Uterus (tissue), 4 donors: ENCODE data around the gene MYH10. TPM values are rescaled to one million over a fixed set of nuclear protein-coding genes. Genes with fewer than 3 reads are reported as not detected.

Experiments
- DNase-seq, 2 donors: peaks; one replicate each; pipeline ENCODE4 v3.0.0-alpha.2; 2019 to 2020
- H3K27ac ChIP-seq, 2 donors: fragments of 200-600 bp; sonication (generic); 1 replicate in 1 of 2; 2 replicates in 1 of 2; pipeline ENCODE4 v1.5.1; 2016 to 2018
- H3K27me3 ChIP-seq, 2 donors: fragments of 200-600 bp; sonication (generic); one replicate each; pipeline ENCODE4 v1.5.1; 2018 to 2019; ENCODE audit warnings: control low read depth in 1 of 2
- H3K36me3 ChIP-seq, 2 donors: fragments of 200-600 bp; sonication (generic); one replicate each; pipeline ENCODE4 v1.5.1; 2019; ENCODE audit warnings: control low read depth in 1 of 2
- H3K4me1 ChIP-seq, 2 donors: fragments of 200-600 bp; sonication (generic); one replicate each; pipeline ENCODE4 v1.5.1; 2018 to 2019; ENCODE audit warnings: control low read depth in 1 of 2
- H3K4me3 ChIP-seq, 2 donors: fragments of 200-600 bp; sonication (generic); 1 replicate in 1 of 2; 2 replicates in 1 of 2; pipeline ENCODE4 v1.5.1; 2018 to 2019; ENCODE audit warnings: mild to moderate bottlenecking in 1 of 2
- H3K9me3 ChIP-seq, 2 donors: fragments of 200-600 bp; sonication (generic); one replicate each; pipeline ENCODE4 v1.5.1; 2019; ENCODE audit warnings: control low read depth in 1 of 2
- CTCF ChIP-seq, 4 experiments: fragments of 200-600 bp in 2 of 4; fragments of 450-650 bp in 2 of 4; sonication (generic) in 2 of 4; IDR thresholded peaks; one replicate each; pipeline ENCODE4 v1.5.1; 2016 to 2019; ENCODE audit warnings: antibody characterized with exemption in 4 of 4, mild to moderate bottlenecking in 2 of 4, moderate library complexity in 1 of 4
- POLR2A ChIP-seq, 2 donors: fragments of 450-650 bp; IDR thresholded peaks; one replicate each; pipeline ENCODE4 v1.6.1; 2016; ENCODE audit warnings: antibody characterized with exemption in 2 of 2, mild to moderate bottlenecking in 1 of 2, moderate library complexity in 1 of 2
- intact Hi-C: fragments of 100-400 bp; cut with DNase I; formaldehyde crosslinking; loops from one replicate; pipeline ENCODE4 v1.15.1; 2023; ENCODE audit warnings: low total_unique reads
- total RNA-seq, 4 donors: library from RNA; depleted of rRNA in 3 of 4; stranded (reverse); fragments of >200 nt in 3 of 4; gene quantifications; one replicate each; pipeline versions ENCODE4 v1.1.0 to v1.2.4, GENCODE V29; 2014 to 2023
- donor health status: DM: yes; HTN: yes; CAD: no.

Gene MYH10
- total RNA-seq, 4 donors from 2014 or later = 39.1 to 229 (median 65.0) TPM

DNA sequence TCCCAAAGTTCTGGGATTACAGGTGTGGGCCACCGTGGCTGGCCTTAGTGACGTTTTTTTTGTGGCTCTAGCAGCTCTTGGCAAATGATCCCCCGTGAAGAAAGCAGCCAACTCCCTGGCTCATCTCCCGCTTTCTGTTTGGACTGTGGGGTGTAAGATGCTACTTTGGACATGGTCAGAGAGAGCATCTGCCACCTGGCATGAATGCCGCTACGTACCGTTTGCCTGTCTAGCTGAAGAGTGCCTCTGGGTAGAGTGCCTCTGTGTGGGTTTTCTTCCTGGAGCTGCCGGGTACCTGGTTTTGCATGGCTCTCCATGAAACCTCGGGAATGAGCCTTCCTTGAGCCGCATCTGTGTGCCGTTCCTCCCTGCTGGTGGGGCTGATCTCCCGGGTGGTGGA is 160.6 kb downstream of the MYH10 start:
- Histone ChIP-seq H3K4me1 (peaks cover 0 to 9% of the 10 kb centered on the region in 2 donors), H3K9me3 (no peaks in the 10 kb centered on the region), H3K27me3 (no peaks in the 10 kb centered on the region), H3K4me3 (no peak overlapping the region), H3K36me3 (no peaks in the 10 kb centered on the region), H3K27ac (peak overlapping the region; percentile 16 to 37)
- no peak for TF ChIP-seq POLR2A (IDR thresholded peaks at IDR 0.05)
- TF ChIP-seq CTCF (IDR thresholded peaks at IDR 0.05) = no peak
- intact Hi-C loops = no loop called here
- no peak for DNase-seq

DNA sequence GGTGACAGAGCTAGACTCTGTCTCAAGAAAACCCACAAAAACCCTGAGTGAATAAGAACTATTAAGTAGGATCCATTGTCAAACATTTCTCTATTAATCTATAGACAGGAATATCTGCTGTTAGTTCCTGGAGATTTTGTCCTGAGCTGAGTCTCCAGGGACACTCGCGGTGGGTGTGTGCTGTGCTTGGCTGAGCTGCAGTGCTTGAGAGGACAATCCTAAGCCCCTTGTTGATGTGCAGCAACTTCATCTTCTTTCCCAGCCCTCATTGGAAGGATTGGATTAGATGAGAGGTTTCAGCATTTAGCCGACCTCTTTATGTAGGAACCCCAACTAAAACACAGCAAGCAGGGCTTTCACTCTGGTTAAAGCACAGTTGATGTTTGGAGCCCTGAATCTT is 161.5 kb downstream of the MYH10 start:
- peaks cover 0 to 11% of the 10 kb centered on the region in 2 donors for H3K4me1 ChIP-seq
- H3K36me3 ChIP-seq = no peaks in the 10 kb centered on the region
- intact Hi-C loops = no loop called here
- H3K4me3 ChIP-seq = no peak overlapping the region
- no peaks in the 10 kb centered on the region for H3K27me3 ChIP-seq
- no peak for DNase-seq
- no peak overlapping the region for H3K27ac ChIP-seq
- H3K9me3 ChIP-seq = no peaks in the 10 kb centered on the region
- TF ChIP-seq CTCF (IDR thresholded peaks at IDR 0.05) = no peak

DNA sequence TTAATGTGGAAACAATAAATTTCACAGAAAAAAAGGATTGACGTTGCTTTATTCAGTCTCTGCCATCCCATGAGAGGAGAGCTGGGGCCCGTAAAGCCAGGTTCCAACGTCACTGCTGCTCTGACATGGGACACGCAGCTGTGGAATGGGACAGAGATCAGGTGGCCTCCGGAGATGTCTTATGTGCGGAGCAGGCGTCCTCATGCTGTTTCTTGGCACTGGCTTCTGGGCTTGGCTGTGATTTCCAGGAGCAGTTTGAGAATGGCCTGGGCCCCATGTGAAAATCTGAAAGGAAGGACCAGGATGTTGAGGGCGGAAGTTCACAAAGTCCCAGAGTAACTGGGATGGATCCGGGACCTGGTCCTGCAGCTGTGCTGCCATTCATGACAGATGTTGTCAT is 162.4 kb downstream of the MYH10 start:
- H3K4me3 ChIP-seq = no peak overlapping the region
- intact Hi-C loops = no loop called here
- no peaks in the 10 kb centered on the region for H3K9me3 ChIP-seq
- H3K27ac ChIP-seq = no peak overlapping the region
- peaks cover 0 to 11% of the 10 kb centered on the region in 2 donors for H3K4me1 ChIP-seq
- no peak for TF ChIP-seq CTCF (IDR thresholded peaks at IDR 0.05)
- TF ChIP-seq POLR2A (IDR thresholded peaks at IDR 0.05) = no peak
- no peaks in the 10 kb centered on the region for H3K27me3 ChIP-seq
- no peaks in the 10 kb centered on the region for H3K36me3 ChIP-seq
- DNase-seq = no peak

DNA sequence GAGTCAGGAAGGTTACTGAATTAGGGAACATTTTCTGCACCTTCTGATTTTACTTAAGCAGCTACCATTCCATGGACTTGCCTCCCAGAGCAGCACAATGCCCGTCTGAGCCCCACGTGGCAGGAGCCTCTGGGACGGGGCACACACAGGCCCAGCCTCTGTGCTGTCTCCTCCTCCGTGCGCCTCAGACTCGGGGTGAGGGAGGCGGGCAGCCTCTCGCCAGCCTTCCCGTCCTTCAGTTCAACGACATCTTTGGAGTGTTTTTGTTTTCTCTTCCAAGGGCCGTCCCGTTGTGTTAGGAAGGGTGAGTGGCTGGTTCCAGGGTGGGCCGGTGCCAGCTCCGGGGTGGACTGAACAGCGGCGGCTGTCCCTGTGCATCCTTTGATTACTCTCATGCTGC is 163.0 kb downstream of the MYH10 start:
- Histone ChIP-seq H3K27me3 (no peaks in the 10 kb centered on the region), H3K9me3 (no peaks in the 10 kb centered on the region), H3K4me1 (peaks cover 0 to 11% of the 10 kb centered on the region in 2 donors), H3K27ac (no peak overlapping the region), H3K4me3 (no peak overlapping the region), H3K36me3 (no peaks in the 10 kb centered on the region)
- TF ChIP-seq POLR2A (IDR thresholded peaks at IDR 0.05) = no peak
- no peak for TF ChIP-seq CTCF (IDR thresholded peaks at IDR 0.05)
- intact Hi-C loops = no loop called here
- DNase-seq = no peak

DNA sequence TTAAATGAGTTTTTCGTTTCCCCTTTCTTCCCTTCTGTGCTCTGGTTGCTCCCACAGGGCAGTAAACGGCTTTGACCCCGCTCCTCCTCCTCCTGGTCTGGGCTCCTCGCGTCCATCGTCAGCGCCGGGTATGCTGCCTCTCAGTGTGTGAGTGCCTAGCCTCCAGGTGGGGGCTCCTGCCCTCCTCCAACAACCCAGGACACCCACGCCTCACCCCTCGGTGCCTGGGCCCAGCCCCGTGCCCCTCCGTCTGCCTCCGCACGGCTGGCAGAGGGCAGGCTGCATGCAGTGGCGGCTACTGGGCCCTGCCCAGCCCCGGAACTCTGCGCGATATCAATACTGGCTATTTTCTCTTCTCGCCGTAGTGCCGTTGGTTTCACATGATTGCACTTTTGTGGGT is 163.7 kb downstream of the MYH10 start:
- H3K36me3 ChIP-seq = no peaks in the 10 kb centered on the region
- H3K4me3 ChIP-seq = no peak overlapping the region
- TF ChIP-seq CTCF (IDR thresholded peaks at IDR 0.05) (no peak), POLR2A (IDR thresholded peaks at IDR 0.05) (no peak)
- intact Hi-C loops = no loop called here
- H3K27me3 ChIP-seq = no peaks in the 10 kb centered on the region
- H3K9me3 ChIP-seq = no peaks in the 10 kb centered on the region
- DNase-seq = no peak
- peaks cover 0 to 11% of the 10 kb centered on the region in 2 donors for H3K4me1 ChIP-seq
- no peak overlapping the region for H3K27ac ChIP-seq
